ENCODE measurements around the gene RASSF6. TPM values are rescaled to one million over a fixed set of nuclear protein-coding genes. Genes with fewer than 3 reads are reported as not detected.

Gene RASSF6
- total RNA-seq, 1 experiment from 2014 or later = 0.22 TPM

GRCh38 chr4:73576381-73576780 is 43.9 kb downstream of the RASSF6 start:
- DNase-seq = no peak
- Histone ChIP-seq H2BK12ac (ENCODE audit: insufficient read length, low read depth, low read length) (no peak overlapping the region), H3K56ac (ENCODE audit: insufficient read length, low read depth, low read length) (no peak overlapping the region), H4K8ac (replicated peaks; ENCODE audit: insufficient read length, low read depth, low read length) (no peak overlapping the region), H3K9ac (ENCODE audit: extremely low read depth, insufficient read length, low read length) (no peak overlapping the region), H3K23ac (ENCODE audit: insufficient read length, low read depth, low read length) (no peak overlapping the region), H2BK5ac (ENCODE audit: insufficient read length, low read length) (no peak overlapping the region), H2BK120ac (ENCODE audit: low read depth, low read length, poor library complexity, severe bottlenecking) (no peak overlapping the region), H2BK20ac (ENCODE audit: low read depth, low read length, poor library complexity, severe bottlenecking) (no peak overlapping the region), H4K5ac (ENCODE audit: insufficient read length, low read depth, low read length) (no peak overlapping the region), H3K4ac (ENCODE audit: low read depth, low read length) (no peak overlapping the region), H3K79me2 (ENCODE audit: insufficient read depth, low read length) (no peaks in the 10 kb centered on the region), H4K20me1 (ENCODE audit: control insufficient read depth, insufficient read depth, insufficient read length) (no peaks in the 10 kb centered on the region), H3T11ph (ENCODE audit: low read length) (no peak overlapping the region), H2AFZ (ENCODE audit: low read length) (no peak overlapping the region), H3K27ac (ENCODE audit: insufficient read length, low read depth, low read length) (no peak overlapping the region), H3K23me2 (ENCODE audit: insufficient read length, low read depth, low read length, poor library complexity, severe bottlenecking) (no peaks in the 10 kb centered on the region), H3K4me1 (ENCODE audit: insufficient read depth, low read length) (no peaks in the 10 kb centered on the region; the same call in 1 of the 2 replicates), H3K9me3 (ENCODE audit: control insufficient read depth, low read depth, low read length) (no peaks in the 10 kb centered on the region), H2AK5ac (ENCODE audit: insufficient read length, low read length) (no peak overlapping the region), H3K27me3 (ENCODE audit: insufficient read depth, low read length) (no peaks in the 10 kb centered on the region), H3K18ac (ENCODE audit: insufficient read length, low read depth, low read length) (no peak overlapping the region), H4K91ac (ENCODE audit: insufficient read length, low read depth, low read length) (no peak overlapping the region), H2BK15ac (ENCODE audit: low read depth, low read length) (no peak overlapping the region), H3K4me2 (ENCODE audit: insufficient read depth, insufficient read length, low read length) (no peak overlapping the region), H3K14ac (ENCODE audit: insufficient read depth, low read length) (no peak overlapping the region), H3K79me1 (ENCODE audit: insufficient read depth, low read depth, low read length, poor library complexity, severe bottlenecking) (no peaks in the 10 kb centered on the region)
- TF ChIP-seq CTCF (conservative IDR thresholded peaks at IDR 0.05) = no peak
- Mint-ChIP-seq H3K27me3 (ENCODE audit: low read depth) (no peaks in the 10 kb centered on the region), H3K9me3 (peaks cover 0 to 3% of the 10 kb centered on the region in 2 experiments; a peak in 2 of 5 replicates), H3K4me1 (peaks cover 20 to 21% of the 10 kb centered on the region in 2 experiments), H3K36me3 (ENCODE audit: insufficient read depth in 1 of 3, low read depth in 3 of 3) (peaks cover 0 to 4% (median 0%) of the 10 kb centered on the region in 3 experiments; a peak in 2 of 7 replicates), H3K27ac (no peak overlapping the region), H3K4me3 (no peak overlapping the region)
- no CpG with 5 or more reads among the region's 3 CpGs for WGBS (ENCODE audit: extremely low coverage, insufficient read length, low lambda C conversion rate)
